ENCODE data around the gene ZNF98.

Gene ZNF98

DNA sequence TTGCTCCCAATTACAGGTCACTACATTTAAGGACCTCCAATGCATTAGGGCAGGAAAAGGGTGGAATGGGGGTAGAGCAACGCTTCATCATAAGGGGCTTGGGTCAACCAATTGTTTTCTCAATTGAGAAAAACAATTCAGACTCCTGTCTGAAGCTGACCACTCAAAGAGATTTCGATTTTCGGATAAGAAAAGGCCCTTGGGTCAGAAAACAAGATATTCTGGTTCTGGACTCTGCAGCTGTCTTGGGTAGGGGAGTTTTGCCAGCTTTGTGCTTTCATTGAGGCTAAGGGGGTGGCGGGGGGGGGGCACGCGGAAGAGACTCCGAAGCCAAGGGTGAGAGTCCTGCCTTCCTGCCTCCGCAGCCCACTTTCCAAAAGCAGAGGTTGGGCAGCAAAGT is 4.8 kb upstream of the ZNF98 start:
- Histone ChIP-seq H3K9me3 (ENCODE audit: control insufficient read depth, insufficient read depth, low read depth, low read length) (no peaks in the 10 kb centered on the region), H3K4me1 (ENCODE audit: control insufficient read depth, insufficient read depth, low read length) (no peaks in the 10 kb centered on the region), H3K27ac (ENCODE audit: extremely low read depth, low read depth, low read length) (no peak overlapping the region), H3K36me3 (ENCODE audit: control insufficient read depth in 2 of 2, insufficient read depth in 1 of 2, low read length in 2 of 2) (no peaks in the 10 kb centered on the region), H3K4me3 (ENCODE audit: low read depth, low read length) (no peak overlapping the region)
- CTCF ChIA-PET, result no interaction called here
- POLR2A ChIA-PET, result no interaction called here
- TF ChIP-seq ZNF221 (tag by site-specific recombination; IDR thresholded peaks at IDR 0.05; ENCODE audit: borderline replicate concordance) (no peak), KLF1 (tag by site-specific recombination; IDR thresholded peaks at IDR 0.05) (no peak), SETDB1 (IDR thresholded peaks at IDR 0.05; ENCODE audit: insufficient read length, low read length) (no peak), RBAK (tag by site-specific recombination; IDR thresholded peaks at IDR 0.05) (no peak), ZSCAN30 (tag by site-specific recombination; IDR thresholded peaks at IDR 0.05) (no peak), KLF10 (tag by site-specific recombination; IDR thresholded peaks at IDR 0.05) (no peak), ZNF426 (tag by site-specific recombination; IDR thresholded peaks at IDR 0.05) (no peak), ZNF670 (tag by site-specific recombination; IDR thresholded peaks at IDR 0.05; ENCODE audit: low read depth) (no peak), ZXDB (tag by site-specific recombination; IDR thresholded peaks at IDR 0.05) (no peak), ZNF596 (tag by site-specific recombination; IDR thresholded peaks at IDR 0.05) (no peak), ZNF423 (tag by site-specific recombination; IDR thresholded peaks at IDR 0.05) (no peak), GLIS2 (tag by site-specific recombination; IDR thresholded peaks at IDR 0.05) (no peak), ZNF2 (tag by site-specific recombination; IDR thresholded peaks at IDR 0.05) (no peak), FEZF1 (tag by site-specific recombination; IDR thresholded peaks at IDR 0.05) (no peak)
- TF ChIP-seq, protein P1, sequence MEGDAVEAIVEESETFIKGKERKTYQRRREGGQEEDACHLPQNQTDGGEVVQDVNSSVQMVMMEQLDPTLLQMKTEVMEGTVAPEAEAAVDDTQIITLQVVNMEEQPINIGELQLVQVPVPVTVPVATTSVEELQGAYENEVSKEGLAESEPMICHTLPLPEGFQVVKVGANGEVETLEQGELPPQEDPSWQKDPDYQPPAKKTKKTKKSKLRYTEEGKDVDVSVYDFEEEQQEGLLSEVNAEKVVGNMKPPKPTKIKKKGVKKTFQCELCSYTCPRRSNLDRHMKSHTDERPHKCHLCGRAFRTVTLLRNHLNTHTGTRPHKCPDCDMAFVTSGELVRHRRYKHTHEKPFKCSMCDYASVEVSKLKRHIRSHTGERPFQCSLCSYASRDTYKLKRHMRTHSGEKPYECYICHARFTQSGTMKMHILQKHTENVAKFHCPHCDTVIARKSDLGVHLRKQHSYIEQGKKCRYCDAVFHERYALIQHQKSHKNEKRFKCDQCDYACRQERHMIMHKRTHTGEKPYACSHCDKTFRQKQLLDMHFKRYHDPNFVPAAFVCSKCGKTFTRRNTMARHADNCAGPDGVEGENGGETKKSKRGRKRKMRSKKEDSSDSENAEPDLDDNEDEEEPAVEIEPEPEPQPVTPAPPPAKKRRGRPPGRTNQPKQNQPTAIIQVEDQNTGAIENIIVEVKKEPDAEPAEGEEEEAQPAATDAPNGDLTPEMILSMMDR (tag by site-specific recombination; IDR thresholded peaks at IDR 0.05), result no peak
- TF ChIP-seq, protein P2, sequence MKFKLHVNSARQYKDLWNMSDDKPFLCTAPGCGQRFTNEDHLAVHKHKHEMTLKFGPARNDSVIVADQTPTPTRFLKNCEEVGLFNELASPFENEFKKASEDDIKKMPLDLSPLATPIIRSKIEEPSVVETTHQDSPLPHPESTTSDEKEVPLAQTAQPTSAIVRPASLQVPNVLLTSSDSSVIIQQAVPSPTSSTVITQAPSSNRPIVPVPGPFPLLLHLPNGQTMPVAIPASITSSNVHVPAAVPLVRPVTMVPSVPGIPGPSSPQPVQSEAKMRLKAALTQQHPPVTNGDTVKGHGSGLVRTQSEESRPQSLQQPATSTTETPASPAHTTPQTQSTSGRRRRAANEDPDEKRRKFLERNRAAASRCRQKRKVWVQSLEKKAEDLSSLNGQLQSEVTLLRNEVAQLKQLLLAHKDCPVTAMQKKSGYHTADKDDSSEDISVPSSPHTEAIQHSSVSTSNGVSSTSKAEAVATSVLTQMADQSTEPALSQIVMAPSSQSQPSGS (tag by site-specific recombination; IDR thresholded peaks at IDR 0.05; ENCODE audit: low read depth), result no peak
- TF ChIP-seq, protein P3, sequence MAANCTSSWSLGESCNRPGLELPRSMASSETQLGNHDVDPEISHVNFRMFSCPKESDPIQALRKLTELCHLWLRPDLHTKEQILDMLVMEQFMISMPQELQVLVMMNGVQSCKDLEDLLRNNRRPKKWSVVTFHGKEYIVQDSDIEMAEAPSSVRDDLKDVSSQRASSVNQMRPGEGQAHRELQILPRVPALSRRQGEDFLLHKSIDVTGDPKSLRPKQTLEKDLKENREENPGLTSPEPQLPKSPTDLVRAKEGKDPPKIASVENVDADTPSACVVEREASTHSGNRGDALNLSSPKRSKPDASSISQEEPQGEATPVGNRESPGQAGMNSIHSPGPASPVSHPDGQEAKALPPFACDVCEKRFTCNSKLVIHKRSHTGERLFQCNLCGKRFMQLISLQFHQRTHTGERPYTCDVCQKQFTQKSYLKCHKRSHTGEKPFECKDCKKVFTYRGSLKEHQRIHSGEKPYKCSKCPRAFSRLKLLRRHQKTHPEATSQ (tag by site-specific recombination; IDR thresholded peaks at IDR 0.05), result no peak
- TF ChIP-seq, protein P4, sequence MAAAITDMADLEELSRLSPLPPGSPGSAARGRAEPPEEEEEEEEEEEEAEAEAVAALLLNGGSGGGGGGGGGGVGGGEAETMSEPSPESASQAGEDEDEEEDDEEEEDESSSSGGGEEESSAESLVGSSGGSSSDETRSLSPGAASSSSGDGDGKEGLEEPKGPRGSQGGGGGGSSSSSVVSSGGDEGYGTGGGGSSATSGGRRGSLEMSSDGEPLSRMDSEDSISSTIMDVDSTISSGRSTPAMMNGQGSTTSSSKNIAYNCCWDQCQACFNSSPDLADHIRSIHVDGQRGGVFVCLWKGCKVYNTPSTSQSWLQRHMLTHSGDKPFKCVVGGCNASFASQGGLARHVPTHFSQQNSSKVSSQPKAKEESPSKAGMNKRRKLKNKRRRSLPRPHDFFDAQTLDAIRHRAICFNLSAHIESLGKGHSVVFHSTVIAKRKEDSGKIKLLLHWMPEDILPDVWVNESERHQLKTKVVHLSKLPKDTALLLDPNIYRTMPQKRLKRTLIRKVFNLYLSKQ (tag by site-specific recombination; IDR thresholded peaks at IDR 0.05; ENCODE audit: borderline replicate concordance), result no peak
- TF ChIP-seq, protein P5, sequence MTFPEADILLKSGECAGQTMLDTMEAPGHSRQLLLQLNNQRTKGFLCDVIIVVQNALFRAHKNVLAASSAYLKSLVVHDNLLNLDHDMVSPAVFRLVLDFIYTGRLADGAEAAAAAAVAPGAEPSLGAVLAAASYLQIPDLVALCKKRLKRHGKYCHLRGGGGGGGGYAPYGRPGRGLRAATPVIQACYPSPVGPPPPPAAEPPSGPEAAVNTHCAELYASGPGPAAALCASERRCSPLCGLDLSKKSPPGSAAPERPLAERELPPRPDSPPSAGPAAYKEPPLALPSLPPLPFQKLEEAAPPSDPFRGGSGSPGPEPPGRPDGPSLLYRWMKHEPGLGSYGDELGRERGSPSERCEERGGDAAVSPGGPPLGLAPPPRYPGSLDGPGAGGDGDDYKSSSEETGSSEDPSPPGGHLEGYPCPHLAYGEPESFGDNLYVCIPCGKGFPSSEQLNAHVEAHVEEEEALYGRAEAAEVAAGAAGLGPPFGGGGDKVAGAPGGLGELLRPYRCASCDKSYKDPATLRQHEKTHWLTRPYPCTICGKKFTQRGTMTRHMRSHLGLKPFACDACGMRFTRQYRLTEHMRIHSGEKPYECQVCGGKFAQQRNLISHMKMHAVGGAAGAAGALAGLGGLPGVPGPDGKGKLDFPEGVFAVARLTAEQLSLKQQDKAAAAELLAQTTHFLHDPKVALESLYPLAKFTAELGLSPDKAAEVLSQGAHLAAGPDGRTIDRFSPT (tag by site-specific recombination; IDR thresholded peaks at IDR 0.05), result no peak

Data from HEK293 (cell line).